ENCODE measurements around the gene SLC16A6. TPM values are rescaled to one million over a fixed set of nuclear protein-coding genes. Genes with fewer than 3 reads are reported as not detected.

The SLC16A6 gene
- total and polyA plus RNA-seq, 2 experiments from 2014 or later: 0.16 to 0.32 TPM

DNA sequence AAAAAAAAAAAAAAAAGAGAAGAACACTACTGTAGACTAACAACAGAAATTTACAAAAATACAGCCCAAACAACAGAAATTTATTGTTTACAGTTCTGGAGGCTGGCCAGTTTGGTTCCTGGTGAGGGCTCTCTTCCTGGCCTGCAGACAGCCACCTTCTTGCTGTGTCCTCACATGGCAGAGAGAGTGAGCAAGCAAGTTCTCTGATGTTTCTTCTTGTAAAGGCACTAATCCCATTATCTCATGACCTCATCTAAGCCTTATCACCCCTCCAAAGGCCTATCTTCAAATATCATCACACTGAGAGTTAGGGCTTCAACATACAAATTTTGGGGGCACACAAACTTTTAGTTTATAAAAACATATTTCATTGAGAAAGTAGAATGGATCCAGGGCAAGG lies 7.7 kb upstream of the SLC16A6 start:
- DNase-seq: no peak
- no peaks in the 10 kb centered on the region for H3K79me2 ChIP-seq (ENCODE audit: insufficient read depth)
- H4K20me1 ChIP-seq (ENCODE audit: insufficient read depth): no peaks in the 10 kb centered on the region
- no peaks in the 10 kb centered on the region; the same call in 1 of the 2 replicates for H3K27me3 ChIP-seq (replicated peaks; ENCODE audit: insufficient read depth)
- no peaks in the 10 kb centered on the region for H3K9me2 ChIP-seq (ENCODE audit: insufficient read depth)
- H3K4me2 ChIP-seq (ENCODE audit: unreplicated experiment): no peak overlapping the region
- H3K36me3 ChIP-seq (ENCODE audit: low read depth): no peaks in the 10 kb centered on the region
- H3K4me3 ChIP-seq: no peak overlapping the region
- TF ChIP-seq EZH2 (IDR thresholded peaks at IDR 0.05; ENCODE audit: insufficient read depth, poor library complexity, severe bottlenecking) (no peak), EZH2phosphoT487 (IDR thresholded peaks at IDR 0.05; ENCODE audit: insufficient read depth, low read depth) (no peak)
- H3K9ac ChIP-seq: no peak overlapping the region
- no peaks in the 10 kb centered on the region for H3F3A ChIP-seq (ENCODE audit: insufficient read depth)
- H3K4me1 ChIP-seq (ENCODE audit: insufficient read depth): peaks cover 5% of the 10 kb centered on the region; the same call in 1 of the 2 replicates
- no peak overlapping the region for H2AFZ ChIP-seq
- no peak overlapping the region for H3K27ac ChIP-seq
- no peaks in the 10 kb centered on the region for H3K9me3 ChIP-seq (ENCODE audit: low read depth)
- in situ Hi-C loops (cut with MboI): no loop called here

DNA sequence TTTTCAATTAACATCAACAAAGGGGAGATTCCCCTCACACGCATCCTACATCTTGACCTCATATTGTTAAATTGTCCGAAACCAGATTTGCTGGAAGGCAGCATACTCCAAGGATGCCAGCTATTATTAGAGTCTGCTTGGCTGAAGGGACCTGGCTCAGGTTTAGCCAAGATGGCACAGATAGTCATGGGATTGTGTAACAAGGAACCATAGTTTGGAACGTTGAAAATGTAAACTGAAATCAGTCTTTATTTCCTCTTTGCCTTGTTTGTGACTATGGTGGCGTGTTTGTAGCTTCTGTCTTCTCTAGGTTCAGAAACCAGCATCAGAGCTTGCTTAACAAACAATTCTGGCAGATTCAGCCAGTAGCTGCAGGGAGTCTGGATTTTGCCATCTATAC lies 6.3 kb upstream of the SLC16A6 start:
- Histone ChIP-seq H3K36me3 (ENCODE audit: low read depth) (no peaks in the 10 kb centered on the region), H3F3A (ENCODE audit: insufficient read depth) (peaks cover 10% of the 10 kb centered on the region; the same call in 1 of the 2 replicates), H3K9ac (no peak overlapping the region), H3K4me3 (no peak overlapping the region), H3K79me2 (ENCODE audit: insufficient read depth) (no peaks in the 10 kb centered on the region), H3K4me1 (ENCODE audit: insufficient read depth) (peaks cover 5% of the 10 kb centered on the region; the same call in 1 of the 2 replicates), H3K9me2 (ENCODE audit: insufficient read depth) (no peaks in the 10 kb centered on the region), H3K27ac (no peak overlapping the region), H3K27me3 (replicated peaks; ENCODE audit: insufficient read depth) (no peaks in the 10 kb centered on the region; the same call in 1 of the 2 replicates), H3K9me3 (ENCODE audit: low read depth) (no peaks in the 10 kb centered on the region), H2AFZ (peak overlapping the region; percentile 30), H4K20me1 (ENCODE audit: insufficient read depth) (no peaks in the 10 kb centered on the region), H3K4me2 (ENCODE audit: unreplicated experiment) (no peak overlapping the region)
- in situ Hi-C loops (cut with MboI): no loop called here
- WGBS, 2 experiments (ENCODE audit: low coverage in 1 of 2, low lambda C conversion rate in 2 of 2, missing lambda C conversion rate in 2 of 2): 32 to 33% methylated on average over 4 of the region's 4 CpGs
- no peak for TF ChIP-seq EZH2 (IDR thresholded peaks at IDR 0.05; ENCODE audit: insufficient read depth, poor library complexity, severe bottlenecking)
- no peak for TF ChIP-seq EZH2phosphoT487 (IDR thresholded peaks at IDR 0.05; ENCODE audit: insufficient read depth, low read depth)
- DNase-seq: peak; percentile 33

GRCh38 chr17:68296217-68297191 lies 5.6 kb upstream of the SLC16A6 start:
- H3F3A ChIP-seq (ENCODE audit: insufficient read depth): peaks cover 10% of the 10 kb centered on the region; the same call in 1 of the 2 replicates
- H4K20me1 ChIP-seq (ENCODE audit: insufficient read depth): no peaks in the 10 kb centered on the region
- no peak overlapping the region for H3K27ac ChIP-seq
- peak overlapping the region; percentile 30 for H2AFZ ChIP-seq
- peak; percentile 33 for DNase-seq
- no peaks in the 10 kb centered on the region for H3K36me3 ChIP-seq (ENCODE audit: low read depth)
- peaks cover 5% of the 10 kb centered on the region; the same call in 1 of the 2 replicates for H3K4me1 ChIP-seq (ENCODE audit: insufficient read depth)
- no peak overlapping the region for H3K9ac ChIP-seq
- WGBS, 2 experiments (ENCODE audit: low coverage in 1 of 2, low lambda C conversion rate in 2 of 2, missing lambda C conversion rate in 2 of 2): 66 to 68% methylated on average over 18 of the region's 18 CpGs
- in situ Hi-C loops (cut with MboI): no loop called here
- TF ChIP-seq EZH2phosphoT487 (IDR thresholded peaks at IDR 0.05; ENCODE audit: insufficient read depth, low read depth): no peak
- TF ChIP-seq EZH2 (IDR thresholded peaks at IDR 0.05; ENCODE audit: insufficient read depth, poor library complexity, severe bottlenecking): no peak
- H3K9me3 ChIP-seq (ENCODE audit: low read depth): no peaks in the 10 kb centered on the region
- no peaks in the 10 kb centered on the region for H3K9me2 ChIP-seq (ENCODE audit: insufficient read depth)
- H3K79me2 ChIP-seq (ENCODE audit: insufficient read depth): no peaks in the 10 kb centered on the region
- no peak overlapping the region for H3K4me2 ChIP-seq (ENCODE audit: unreplicated experiment)
- no peak overlapping the region for H3K4me3 ChIP-seq
- H3K27me3 ChIP-seq (replicated peaks; ENCODE audit: insufficient read depth): no peaks in the 10 kb centered on the region; the same call in 1 of the 2 replicates

DNA sequence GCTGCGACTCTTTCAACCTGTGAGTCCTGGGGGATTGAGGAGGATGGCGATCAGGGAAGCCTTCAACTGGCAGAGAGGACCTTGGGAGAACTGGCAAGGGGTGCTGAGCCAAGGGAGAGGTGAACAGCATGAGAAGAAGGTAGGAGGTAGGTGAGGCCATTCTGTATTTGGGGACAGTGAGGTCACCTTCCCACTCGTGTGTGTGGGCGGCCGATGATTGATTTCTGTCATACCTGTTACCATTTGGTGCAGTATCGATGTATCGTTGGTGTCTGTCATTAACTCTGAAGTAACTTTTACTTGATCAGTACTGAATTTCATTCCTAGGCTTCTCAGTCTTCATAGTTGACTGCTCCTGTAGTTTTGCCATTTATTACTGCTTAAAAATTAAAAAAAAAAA lies 4.2 kb upstream of the SLC16A6 start:
- H3F3A ChIP-seq (ENCODE audit: insufficient read depth): peaks cover 10% of the 10 kb centered on the region; the same call in 1 of the 2 replicates
- H2AFZ ChIP-seq: no peak overlapping the region
- no peaks in the 10 kb centered on the region for H4K20me1 ChIP-seq (ENCODE audit: insufficient read depth)
- TF ChIP-seq EZH2phosphoT487 (IDR thresholded peaks at IDR 0.05; ENCODE audit: insufficient read depth, low read depth) (no peak), EZH2 (IDR thresholded peaks at IDR 0.05; ENCODE audit: insufficient read depth, poor library complexity, severe bottlenecking) (no peak)
- H3K4me1 ChIP-seq (ENCODE audit: insufficient read depth): peaks cover 5% of the 10 kb centered on the region; the same call in 1 of the 2 replicates
- no peak overlapping the region for H3K9ac ChIP-seq
- no peaks in the 10 kb centered on the region for H3K9me2 ChIP-seq (ENCODE audit: insufficient read depth)
- H3K79me2 ChIP-seq (ENCODE audit: insufficient read depth): no peaks in the 10 kb centered on the region
- peaks cover 4% of the 10 kb centered on the region; the same call in 1 of the 2 replicates for H3K27me3 ChIP-seq (replicated peaks; ENCODE audit: insufficient read depth)
- 85 to 94% methylated on average over 7 of the region's 7 CpGs for WGBS, 2 experiments (ENCODE audit: low coverage in 1 of 2, low lambda C conversion rate in 2 of 2, missing lambda C conversion rate in 2 of 2)
- H3K4me2 ChIP-seq (ENCODE audit: unreplicated experiment): no peak overlapping the region
- H3K36me3 ChIP-seq (ENCODE audit: low read depth): no peaks in the 10 kb centered on the region
- H3K9me3 ChIP-seq (ENCODE audit: low read depth): no peaks in the 10 kb centered on the region
- in situ Hi-C loops (cut with MboI): no loop called here
- no peak overlapping the region for H3K4me3 ChIP-seq
- no peak overlapping the region for H3K27ac ChIP-seq
- DNase-seq: no peak

All from GM23248 (cell line).